HG03175 (cell line): ENCODE data around the gene CST3.
"Not testable (repeated sequence)": the region's sequence is repeated elsewhere in the genome, so short reads cannot be mapped to it uniquely, and the experiment has no call there.

ENCODE experiments used
- ATAC-seq: cut with Tn5 transposase; IDR thresholded peaks from one replicate; pipeline ENCODE4 v1.9.1; 2021; ENCODE audit warnings: mild to moderate bottlenecking, moderate library complexity; ENCODE audit not compliant: unreplicated experiment

The CST3 gene

DNA sequence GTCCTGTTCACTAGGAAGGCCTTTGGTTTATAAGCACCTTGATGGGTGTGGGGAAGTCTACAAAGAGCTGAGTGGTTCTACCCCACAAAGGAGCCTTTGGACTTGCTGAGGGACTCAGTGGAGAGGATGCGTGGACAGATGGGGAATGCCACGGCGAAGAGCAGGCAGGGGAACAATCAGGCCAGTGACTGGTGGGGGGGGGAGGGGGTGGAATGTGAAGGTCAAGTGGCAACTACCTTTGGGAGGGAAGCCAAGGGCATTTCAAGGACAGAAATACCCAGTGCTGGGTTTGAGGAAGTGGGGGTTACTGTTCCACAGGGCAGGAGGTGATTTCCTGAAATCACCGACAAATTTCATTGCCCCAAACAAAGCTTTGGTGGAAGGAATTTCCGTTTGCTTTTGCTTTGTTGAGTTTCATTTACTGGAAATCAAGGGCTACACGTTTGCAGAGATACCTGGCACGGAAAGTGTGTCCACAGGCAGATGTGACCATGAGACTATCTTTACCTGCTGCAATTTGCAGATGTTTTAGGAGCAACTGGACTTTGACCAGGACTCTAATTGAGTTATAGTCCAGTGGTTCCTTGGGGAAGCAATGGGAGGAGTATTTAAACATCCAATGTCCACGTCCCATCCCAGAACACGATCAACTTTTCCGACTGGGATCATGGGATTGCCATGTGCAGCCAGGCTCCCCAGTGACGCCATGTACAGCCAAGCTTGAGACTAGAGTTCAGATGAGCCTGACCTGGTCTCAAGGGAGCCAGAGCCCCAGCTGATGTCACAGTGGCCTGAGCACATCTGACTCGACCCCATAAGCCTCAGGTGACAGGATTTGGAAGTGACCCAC, 8.0 kb downstream of the CST3 start:
- ATAC-seq: no peak

DNA sequence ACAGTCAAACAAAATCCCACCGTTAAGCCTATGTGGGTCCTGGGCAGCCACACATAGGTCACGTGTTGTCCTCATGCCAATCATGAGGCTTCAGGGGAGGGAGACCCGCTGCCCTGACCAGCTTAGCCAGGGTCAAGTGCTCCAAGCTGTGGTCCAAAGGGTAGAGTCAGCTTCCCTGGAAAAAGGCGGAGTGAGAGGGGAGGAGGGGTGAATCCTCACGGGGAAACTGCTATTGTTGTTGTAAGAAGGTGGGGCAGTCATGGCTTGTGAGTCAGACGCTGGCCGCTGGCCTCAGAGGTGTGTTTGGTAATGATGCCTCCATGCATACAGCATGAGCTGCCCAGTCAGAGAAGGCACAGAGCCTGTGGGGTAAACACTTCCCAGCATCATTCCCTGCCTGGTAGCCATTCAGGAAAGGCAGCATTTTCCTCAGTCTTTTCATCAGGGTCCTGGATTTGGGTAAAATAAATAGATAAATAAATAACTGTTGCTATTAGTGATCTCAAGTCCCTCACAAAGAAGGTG, 8.7 kb downstream of the CST3 start:
- no peak for ATAC-seq

DNA sequence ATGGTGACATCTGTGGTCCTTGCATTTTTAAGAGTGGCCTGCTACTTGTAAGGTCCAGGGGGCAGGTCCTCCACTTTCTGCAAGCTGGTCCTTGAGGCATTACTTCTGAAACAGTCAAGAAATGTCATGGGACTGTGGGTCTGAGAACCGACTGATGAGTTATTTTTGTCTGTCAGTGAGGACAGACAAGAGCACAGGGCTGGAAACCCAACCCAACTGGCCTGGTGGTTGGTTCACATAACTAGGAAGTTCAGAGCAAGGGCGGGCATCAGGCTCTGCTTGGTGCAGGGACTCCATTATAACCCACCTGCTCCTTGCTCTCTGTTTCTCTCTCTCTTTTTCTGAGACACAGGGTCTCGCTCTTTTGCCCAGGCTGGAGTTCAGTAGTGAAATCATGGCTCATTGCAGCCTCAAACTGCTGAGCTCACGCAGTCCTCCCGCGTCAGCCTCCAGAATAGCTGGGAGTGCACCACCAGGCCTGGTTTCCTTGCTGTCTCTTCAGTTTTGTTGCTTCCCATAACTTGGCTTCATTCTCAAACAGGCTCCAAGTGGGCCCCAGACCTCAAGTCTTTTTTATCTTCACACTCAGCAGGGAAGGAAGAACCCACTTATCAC, 9.2 kb downstream of the CST3 start:
- ATAC-seq: no peak

DNA sequence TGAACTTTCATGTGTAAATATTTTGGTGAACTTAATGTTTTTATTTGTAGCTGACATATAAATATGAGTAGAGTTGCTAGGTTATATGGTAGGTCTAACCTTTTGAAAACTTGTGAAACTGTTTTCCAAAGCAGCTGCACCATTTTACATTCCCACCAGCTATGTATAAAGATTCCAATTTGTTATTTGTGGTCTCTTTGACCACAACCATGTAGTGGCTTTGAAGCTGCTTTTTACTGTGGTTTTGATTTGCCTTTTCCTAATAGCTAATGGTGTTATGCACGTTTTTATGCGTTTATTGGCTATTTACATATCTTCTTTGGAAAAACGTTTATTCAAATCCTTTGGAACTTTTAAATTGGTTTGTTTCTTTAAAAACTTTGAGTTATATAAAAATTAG, 10.3 kb downstream of the CST3 start:
- ATAC-seq: no peak

DNA sequence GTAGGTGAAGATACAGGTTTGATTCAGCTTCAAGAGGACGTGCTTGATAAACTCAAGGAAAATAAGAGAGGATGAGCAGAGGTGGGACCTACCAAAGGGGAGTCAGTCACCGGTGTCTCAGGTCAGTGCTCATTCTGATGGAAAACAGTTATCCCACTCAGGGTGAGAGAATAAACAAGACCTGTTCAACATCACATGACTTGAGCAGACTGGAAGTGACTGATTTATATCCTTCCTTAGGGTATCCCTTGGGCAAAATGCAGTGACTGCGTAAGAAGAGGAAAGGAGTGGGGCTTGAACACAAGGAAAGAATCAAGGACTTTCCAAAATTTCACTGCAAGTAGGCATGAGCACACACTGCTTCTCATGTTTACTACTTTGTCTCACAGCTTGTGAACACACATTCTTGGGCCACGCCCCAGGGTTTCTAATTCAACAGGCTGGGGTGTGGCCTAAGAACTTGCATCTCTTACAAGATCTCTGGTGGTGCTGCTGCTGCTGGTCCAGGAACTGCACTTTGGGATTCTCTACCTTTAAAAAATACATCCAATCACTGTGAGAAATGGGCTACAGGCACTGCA, 11.6 kb downstream of the CST3 start:
- no peak for ATAC-seq

GRCh38 chr20:23625236-23625964, 12.4 kb downstream of the CST3 start:
- ATAC-seq: no peak

- ATAC-seq: no peak
These were observed 13.4 kb downstream of the CST3 start for GRCh38 chr20:23624324-23624691.

- no peak for ATAC-seq
These were observed 14.0 kb downstream of the CST3 start for GRCh38 chr20:23623666-23624323.

DNA sequence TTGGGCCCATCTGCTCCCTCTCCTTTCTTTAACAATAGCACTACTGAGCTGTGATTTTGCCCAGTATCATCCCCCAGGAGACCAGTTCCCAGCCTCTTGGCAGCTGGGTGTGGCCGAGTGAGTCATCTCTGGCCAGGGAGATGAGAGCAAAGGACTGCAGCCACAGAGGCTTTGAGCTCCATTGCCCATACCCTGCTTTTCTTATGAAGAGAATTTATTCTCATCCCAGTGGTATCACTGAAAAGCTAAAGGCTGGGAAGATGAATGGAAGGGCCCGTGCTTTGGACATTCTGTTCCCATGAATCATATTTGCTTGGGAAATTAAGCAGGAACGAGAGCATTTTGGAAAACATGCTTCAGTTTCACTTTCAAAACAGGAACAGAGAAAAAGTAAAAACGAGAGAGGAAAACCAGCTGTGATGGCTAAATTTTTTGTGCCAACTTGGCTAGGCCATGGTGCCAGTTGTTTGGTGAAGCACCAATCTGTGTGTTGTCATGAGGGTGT, 14.9 kb downstream of the CST3 start:
- peak; percentile 79 for ATAC-seq

GRCh38 chr20:23622401-23622800, 15.4 kb downstream of the CST3 start:
- ATAC-seq: not testable (repeated sequence)

GRCh38 chr20:23620670-23621386, 16.9 kb downstream of the CST3 start:
- ATAC-seq: not testable (repeated sequence)

DNA sequence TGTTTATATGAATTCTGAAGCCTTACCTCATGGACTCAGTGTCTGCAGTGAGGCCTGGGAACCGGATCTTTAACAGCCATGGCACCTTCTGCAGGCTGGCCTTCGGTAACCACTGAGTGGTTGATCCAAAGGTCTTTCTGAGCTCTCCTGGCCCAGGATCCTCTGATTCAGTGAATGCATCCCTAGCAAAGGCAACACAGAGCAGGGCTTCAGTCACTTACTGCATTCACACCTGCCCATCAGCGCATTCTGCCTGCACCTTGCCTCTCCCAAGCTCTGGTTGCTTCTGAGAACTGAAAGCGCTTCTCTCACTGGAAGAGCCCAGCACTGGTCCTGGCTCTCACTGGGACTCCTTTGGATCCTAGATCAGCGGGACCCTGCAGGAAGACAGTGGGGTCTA, 23.6 kb downstream of the CST3 start:
- ATAC-seq: no peak

DNA sequence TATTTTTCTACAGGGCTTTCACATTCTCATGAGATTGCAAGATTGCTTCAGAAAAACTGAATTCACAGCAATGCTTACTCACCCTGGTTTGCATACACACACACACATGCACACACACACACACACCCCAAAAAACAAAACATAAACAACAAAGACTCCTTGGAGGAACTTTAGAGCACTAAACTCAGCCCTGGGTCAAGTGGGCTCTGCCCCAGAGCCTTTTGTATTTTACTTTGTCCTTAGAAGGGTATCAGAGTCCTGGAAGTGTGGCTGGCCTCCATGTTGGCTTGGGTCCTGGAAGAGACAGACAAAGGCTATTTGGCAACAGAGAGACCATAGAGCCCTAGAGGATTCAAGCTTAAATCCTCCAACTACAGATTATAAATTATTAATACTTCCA, 24.1 kb downstream of the CST3 start:
- ATAC-seq: no peak

DNA sequence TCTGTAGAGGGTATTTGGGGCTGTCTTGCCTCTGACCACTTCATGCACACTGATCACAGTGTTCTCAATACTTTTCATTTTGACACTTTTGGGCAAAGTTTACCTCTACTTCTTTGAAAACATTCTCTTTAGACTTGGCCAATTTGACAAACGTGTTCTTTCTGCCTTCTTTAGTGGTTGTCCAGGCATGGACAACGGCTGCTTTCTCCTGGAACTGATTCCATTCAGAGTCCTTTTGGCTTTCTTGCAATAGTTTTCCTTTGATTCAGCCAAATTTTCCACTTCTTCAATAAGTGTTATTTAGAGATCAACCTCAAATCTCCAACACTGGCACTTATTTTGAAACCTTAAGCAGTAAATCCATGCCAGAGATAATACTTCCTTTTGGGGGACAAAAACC, 25.4 kb downstream of the CST3 start:
- ATAC-seq: no peak

DNA sequence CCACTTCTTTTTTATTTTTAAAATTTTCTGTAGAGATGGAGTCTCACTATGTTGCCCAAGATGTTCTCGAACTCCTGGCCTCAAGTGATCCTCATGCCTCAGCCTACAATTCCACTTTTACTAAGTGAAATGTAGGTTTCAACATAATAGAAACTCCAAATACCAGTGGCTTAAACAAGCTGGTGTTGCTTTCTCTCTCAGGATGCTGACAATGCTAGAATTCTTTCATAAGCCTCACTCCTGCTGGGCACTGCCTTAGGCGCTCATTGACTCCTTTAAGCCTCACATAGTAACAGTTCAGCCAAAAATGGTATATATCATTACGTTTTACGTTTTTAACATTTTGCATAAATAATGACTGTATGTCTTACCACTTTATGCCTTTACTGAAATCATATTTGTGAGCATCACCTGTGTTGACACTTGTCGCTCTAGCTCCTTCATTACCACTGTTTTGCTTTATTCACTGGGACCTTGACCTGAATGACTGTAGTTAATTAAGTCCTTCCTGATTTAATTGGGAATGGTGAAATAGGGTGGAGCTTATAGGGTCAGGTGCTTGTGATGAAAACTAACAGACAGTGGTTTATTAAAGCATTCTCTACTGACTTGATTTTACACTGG, 28.2 kb downstream of the CST3 start:
- no peak for ATAC-seq

DNA sequence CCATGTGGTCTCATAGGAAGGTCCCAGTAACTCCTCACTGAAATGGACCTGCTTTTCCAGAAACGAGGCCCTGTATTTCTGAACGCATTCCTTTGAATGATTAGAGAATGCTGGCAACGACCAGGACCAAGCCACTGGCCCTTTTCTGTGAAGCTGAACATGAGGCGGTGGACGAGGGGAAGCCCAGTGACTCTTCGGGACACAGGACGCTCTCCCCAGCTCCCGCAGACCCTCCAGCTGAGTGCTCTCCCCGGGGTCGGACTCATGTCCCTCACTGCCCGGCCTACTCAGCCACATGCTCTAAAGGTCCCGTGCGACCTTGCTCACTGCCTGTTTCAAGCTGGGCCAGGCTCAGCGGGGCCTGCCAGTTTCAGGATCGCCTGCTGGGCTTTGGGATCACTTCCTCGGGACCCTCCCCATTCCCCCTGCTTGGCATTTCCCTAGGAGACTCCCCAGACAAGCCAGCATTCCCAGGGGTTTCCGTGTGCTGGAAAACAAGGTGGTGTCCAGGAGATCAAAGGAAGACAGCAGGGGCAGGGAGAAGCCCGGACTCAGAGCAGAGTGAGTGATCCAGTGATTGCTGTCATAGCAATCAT, 29.4 kb downstream of the CST3 start:
- ATAC-seq: no peak

GRCh38 chr20:23607497-23608245, 30.1 kb downstream of the CST3 start:
- no peak for ATAC-seq

- peak; percentile 96 for ATAC-seq
These were observed 31.1 kb downstream of the CST3 start for GRCh38 chr20:23606652-23607049.
